ENCODE results near the gene MEX3B. TPM values are rescaled to one million over a fixed set of nuclear protein-coding genes. Genes with fewer than 3 reads are reported as not detected.

MEX3B gene
- total and polyA plus RNA-seq, 2 donors (not counting 3 experiments of a cell fraction or from before 2014, with no cell fraction given): 11.0 to 22.6 TPM

- H3K27ac ChIP-seq (ENCODE audit: insufficient read depth, low read depth, low read length): no peak overlapping the region
- H3K9me1 ChIP-seq (replicated peaks; ENCODE audit: control insufficient read depth, extremely low read depth, insufficient read depth, low read length): no peaks in the 10 kb centered on the region
- dilution Hi-C loops (cut with MboI; ENCODE audit: extremely low pct_ligation_motif_present, low sequenced_read_pairs): no loop called here
- ChIA-PET CTCF (interaction anchor here (1.6 kb wide), 1 partner anchor 154 kb away, joined by 4 read pairs; no protein-coding TSS in a partner anchor), POLR2A (no interaction called here)
- peak overlapping the region; percentile 77 for H3K4me2 ChIP-seq (ENCODE audit: insufficient read depth, low read length)
- no peak for TF ChIP-seq GATA2 (IDR thresholded peaks at IDR 0.05; ENCODE audit: insufficient read depth, insufficient read length, low read depth, low read length)
- no peak for TF ChIP-seq FOS (IDR thresholded peaks at IDR 0.05; ENCODE audit: borderline replicate concordance, insufficient read depth, low read length)
- TF ChIP-seq CTCF (IDR thresholded peaks at IDR 0.05; ENCODE audit: extremely low read depth in 1 of 2, insufficient read depth in 1 of 2, low read depth in 1 of 2, low read length in 2 of 2): no peak
- TF ChIP-seq POLR2AphosphoS5 (IDR thresholded peaks at IDR 0.05; ENCODE audit: insufficient read depth, low read depth, low read length): no peak
- no peak for TF ChIP-seq JUN (IDR thresholded peaks at IDR 0.05; ENCODE audit: borderline replicate concordance, insufficient read depth, insufficient read length, low read depth)
- no peak for TF ChIP-seq MAX (IDR thresholded peaks at IDR 0.05; ENCODE audit: insufficient read depth, insufficient read length)
- TF ChIP-seq POLR2A (IDR thresholded peaks at IDR 0.05; ENCODE audit: low read depth, low read length): no peak
- no peak for TF ChIP-seq EZH2 (IDR thresholded peaks at IDR 0.05; ENCODE audit: borderline replicate concordance, low read depth, low read length, severe bottlenecking)
- no peak for TF ChIP-seq MYC (IDR thresholded peaks at IDR 0.05; ENCODE audit: low read depth, low read length)
- peaks cover 18% of the 10 kb centered on the region for H3K79me2 ChIP-seq (ENCODE audit: control insufficient read depth, insufficient read depth, low read length)
- H3K9me3 ChIP-seq (replicated peaks; ENCODE audit: control insufficient read depth, insufficient read depth, low read length): no peaks in the 10 kb centered on the region
- H2AFZ ChIP-seq (ENCODE audit: low read depth, low read length): peak overlapping the region; percentile 63
- peaks cover 7 to 8% of the 10 kb centered on the region in 2 experiments for H3K36me3 ChIP-seq (ENCODE audit: control insufficient read depth in 2 of 2, extremely low read depth in 1 of 2, insufficient read depth in 2 of 2, low read length in 2 of 2)
- H3K27me3 ChIP-seq (ENCODE audit: control insufficient read depth in 2 of 2, insufficient read depth in 2 of 2, low read length in 2 of 2): peaks cover 0 to 2% of the 10 kb centered on the region in 2 experiments
- no TSS peak for BruUV-seq (replicated peaks)
- peak overlapping the region; percentile 87 for H3K9ac ChIP-seq (replicated peaks; ENCODE audit: extremely low read depth, insufficient read depth, low read length)
- H3K4me3 ChIP-seq (replicated peaks in 1 of 3; ENCODE audit: insufficient read depth in 1 of 3, low read depth in 1 of 3, low read length in 3 of 3): peak overlapping the region in 2 of 3 experiments; percentile 91 to 97
- H3K4me1 ChIP-seq (ENCODE audit: control insufficient read depth, extremely low read depth, insufficient read depth, low read length): peaks cover 15% of the 10 kb centered on the region
- no peak for DNase-seq (ENCODE audit: low read depth, low spot score)
- no peak for FAIRE-seq
- H4K20me1 ChIP-seq (replicated peaks; ENCODE audit: control insufficient read depth, extremely low read depth, insufficient read depth, low read length): peaks cover 2% of the 10 kb centered on the region
- intact Hi-C loops (cut with micrococcal nuclease): loop anchor here (2.0 to 10.0 kb wide), 4 partner anchors 155 to 1039 kb away; partner anchors contain the start of gene TLNRD1
Observed at GRCh38 chr15:82043796-82044372, 1.9 kb downstream of the MEX3B start.
